Dermis blood vessel endothelial cell (primary cell): ENCODE measurements around the gene SECTM1. TPM values are rescaled to one million over a fixed set of nuclear protein-coding genes. Genes with fewer than 3 reads are reported as not detected.

Experiments used
- DNase-seq: peaks from one replicate; pipeline ENCODE4 v3.0.0; 2010
- total RNA-seq: library from RNA; depleted of rRNA; stranded (reverse); fragments of >200 nt; gene quantifications from 2 replicates; pipeline ENCODE4 v1.2.3, GENCODE V29; 2014

SECTM1 gene
- total RNA-seq, 1 donor from 2014 or later: 3.6 TPM

DNA sequence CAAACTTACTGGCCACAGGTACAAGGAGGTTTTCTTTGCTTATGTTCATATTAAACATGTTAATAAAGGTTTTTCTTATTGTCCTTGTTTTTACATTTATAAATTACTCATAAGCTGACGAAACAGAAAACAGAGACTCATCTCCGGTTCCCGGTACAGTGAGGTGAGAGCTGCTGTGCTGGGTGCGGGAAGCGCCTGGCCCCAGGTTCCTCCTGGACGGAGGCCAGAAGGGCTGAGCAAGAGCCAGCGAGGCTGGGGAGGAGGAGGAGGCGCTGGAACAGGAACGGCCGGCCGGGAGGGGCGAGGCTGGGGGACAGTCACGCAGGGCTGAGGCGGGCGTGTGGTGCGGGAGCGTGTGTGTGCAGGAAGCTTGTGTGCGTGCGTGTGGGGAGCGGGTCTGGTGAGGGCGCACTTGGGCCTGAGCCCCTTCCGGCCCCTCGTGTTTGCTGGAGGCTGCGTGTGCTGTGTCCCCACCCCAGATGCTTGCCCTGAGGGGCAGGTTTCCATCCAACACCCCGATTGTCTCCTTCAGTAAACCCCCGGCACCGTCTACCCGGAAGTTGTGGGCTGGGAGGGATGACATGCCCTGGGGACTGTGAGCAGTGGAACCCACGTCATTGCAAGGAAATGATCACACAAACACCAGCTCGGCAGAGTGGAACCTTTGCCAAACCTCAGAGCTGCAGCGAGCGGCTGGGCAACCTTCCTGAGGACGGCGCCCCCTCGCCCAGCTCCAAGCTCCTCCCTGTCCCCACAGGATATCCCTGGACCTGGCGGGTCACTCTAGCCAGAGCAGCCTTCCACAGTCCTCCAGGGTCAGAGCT lies 35.6 kb downstream of the SECTM1 start:
- peak; percentile 88 for DNase-seq

DNA sequence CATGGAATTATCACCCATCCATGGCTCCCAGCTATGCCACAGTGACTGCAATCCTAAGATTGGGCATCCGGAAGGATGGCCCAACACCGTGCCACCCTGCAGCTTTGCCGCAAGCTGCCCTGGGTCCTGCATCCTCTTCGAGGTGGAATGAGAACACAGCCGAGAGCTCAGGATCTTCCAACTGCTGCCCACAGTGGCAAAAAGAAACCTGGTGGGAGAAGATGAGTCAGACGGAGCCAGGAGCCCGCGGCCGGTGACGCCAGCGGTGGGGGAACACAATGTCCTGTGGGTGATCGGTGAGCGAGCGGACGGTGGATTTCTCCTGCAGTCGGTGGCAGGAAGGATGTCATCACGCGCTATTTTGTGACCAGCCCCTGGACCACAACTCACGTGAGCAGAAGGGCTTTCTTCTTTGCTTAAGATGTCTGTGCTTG lies 36.3 kb downstream of the SECTM1 start:
- peak; percentile 91 for DNase-seq

DNA sequence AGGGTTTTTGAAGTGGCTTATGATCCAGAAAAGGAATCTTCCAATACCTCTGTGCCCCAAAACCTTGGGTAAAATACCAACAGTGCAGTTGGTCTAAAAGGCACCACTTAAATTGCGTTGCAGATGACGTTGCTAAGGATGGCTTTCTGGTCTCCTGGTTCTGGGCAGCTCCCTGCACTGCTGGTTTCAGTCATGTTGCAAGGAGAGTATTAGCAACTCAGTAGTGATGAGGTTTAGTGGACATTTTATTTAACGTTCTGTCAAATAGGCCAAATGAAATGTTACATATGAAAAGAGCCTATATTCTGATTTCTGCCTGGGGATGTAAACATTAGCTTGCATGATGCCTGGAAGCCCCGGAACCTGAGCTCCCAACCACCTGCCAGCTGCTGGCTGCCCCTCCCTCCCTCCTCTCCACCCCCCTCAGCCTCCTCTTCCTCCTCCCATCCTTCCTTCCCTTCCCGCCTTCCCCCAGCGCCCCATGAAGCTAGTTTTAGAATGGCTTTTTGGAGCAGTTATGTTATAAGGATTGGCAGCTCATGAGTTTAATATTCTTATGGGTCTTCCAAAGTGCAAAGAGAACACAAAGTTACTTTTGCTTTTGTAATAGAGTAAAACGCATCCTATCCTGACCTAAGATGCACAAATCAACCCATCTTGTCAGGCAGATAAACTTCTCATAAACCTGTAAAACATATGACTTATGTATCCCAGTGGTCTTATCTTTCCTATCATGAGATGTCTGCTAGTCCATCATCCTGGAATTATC lies 36.9 kb downstream of the SECTM1 start:
- DNase-seq: no peak

DNA sequence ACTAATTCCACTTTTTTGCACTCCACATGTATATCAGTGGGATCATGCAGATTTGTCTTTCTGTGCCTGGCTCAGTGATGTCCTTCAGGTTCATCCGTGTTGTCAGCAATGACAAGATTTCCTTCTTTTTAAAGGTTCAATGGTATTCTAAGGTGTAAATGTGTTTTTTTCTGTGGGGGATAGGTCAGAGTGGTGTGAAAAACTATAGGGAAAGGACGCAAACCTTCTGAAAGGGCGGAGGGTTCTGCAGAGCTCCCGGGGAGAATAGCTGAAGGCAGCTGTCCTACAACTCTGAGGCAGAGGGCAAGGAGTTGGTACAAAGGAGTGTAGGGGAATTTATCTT lies 38.1 kb downstream of the SECTM1 start:
- no peak for DNase-seq

DNA sequence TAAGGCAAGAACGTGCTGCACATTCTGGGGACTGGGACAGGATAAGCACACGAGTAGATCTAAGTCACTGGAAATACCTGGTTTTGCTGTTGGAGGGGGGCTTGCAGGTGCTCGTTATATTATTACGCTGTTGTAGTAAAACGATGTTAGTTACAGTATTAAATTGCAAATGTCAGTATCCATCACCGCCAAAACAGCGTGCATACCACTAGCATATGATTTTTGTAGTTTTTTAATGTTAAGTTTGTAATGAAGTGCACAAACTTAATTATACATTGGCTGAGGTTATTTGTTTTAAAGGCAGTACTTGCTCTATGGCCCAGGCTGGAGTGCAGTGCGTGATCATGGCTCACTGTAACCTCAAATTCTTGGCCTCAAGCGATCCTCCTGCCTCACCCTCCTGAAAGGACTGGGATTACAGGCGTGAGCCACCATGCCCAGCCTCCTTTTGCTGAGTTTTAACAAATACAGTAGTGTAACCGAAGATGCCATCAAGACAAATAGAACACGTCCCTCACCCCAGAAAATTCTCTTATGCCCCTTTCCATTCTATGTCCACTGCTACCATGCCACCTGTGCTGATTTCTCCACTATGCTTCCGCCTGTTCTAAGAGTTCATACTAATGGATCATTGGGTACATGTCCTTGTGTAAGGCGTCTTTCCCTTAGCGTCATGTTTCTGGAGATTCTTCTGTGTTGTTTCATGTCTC lies 39.3 kb downstream of the SECTM1 start:
- peak; percentile 7 for DNase-seq

DNA sequence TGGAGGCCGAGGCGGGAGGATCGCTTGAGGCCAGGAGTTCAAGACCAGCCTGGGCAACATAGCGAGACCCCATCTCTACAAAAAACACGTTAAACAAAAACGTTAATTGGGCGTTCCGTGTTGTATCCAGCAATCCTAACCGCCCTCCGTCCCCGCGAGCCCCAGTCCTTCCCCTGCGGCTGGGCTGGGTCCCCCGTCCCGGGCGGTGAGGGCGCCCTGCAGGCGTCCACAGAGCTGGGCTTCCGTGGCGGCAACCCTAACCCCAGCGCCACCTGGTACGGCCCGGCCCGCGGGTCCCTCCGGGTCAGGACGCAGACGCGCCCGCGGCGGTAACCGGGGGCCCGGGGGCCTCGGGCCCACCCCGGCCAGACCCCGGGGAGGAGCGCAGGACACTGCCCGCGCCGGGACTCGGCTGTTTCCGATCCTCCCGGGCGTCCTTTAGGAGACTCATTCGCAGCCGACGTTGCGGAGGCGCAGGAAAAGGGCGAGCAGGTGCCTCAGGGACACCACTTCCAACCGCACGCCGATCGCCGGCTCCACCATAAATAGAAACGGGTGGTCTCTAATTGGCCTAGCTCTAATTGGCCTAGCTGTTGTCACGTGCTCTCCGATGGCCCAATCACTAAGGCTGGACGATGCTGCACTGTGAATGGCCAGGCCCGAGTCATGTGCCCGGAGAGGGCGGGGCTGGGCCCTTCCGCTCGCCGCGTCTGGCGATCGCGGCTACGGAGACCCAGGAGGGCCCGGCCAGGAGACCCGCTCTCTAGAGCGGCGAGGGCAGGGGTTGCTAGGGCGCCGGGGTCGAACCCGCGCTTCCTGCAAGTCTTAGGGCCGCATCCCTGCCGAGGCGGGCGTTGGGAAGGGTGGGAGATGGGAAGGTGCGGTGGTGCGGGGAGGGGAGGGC lies 41.1 kb downstream of the SECTM1 start:
- peak; percentile 99 for DNase-seq

DNA sequence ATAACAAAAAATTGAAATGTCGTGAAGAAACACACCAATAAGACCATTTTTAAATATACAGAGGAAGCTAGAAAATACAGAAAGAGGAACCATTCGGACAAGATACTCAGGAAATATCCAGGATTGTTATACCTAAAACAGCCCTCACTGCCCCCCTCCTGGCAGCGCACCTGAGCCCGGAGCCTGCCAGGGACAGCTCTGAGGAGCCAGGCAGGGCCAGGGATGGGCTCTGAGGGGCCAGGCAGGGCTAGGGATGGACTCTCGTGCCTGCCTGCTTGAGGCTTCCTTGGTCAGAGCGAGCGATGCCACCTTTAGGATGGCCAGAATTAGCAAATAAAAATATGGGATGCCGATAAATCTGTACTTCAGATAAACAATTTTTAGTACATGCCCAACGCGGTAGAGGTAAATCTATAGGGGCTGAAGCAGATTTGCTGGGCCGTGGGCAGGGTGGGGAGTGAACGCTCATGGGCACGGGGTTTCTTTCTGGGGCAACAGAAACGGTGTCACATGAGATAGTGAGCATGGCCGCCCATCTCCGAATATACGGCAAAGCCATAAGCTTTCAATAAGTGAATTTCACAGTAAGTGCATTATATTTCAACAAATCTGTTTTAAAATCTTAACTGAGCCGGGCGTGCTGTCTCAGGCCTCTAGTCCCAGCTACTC lies 41.9 kb downstream of the SECTM1 start:
- no peak for DNase-seq

DNA sequence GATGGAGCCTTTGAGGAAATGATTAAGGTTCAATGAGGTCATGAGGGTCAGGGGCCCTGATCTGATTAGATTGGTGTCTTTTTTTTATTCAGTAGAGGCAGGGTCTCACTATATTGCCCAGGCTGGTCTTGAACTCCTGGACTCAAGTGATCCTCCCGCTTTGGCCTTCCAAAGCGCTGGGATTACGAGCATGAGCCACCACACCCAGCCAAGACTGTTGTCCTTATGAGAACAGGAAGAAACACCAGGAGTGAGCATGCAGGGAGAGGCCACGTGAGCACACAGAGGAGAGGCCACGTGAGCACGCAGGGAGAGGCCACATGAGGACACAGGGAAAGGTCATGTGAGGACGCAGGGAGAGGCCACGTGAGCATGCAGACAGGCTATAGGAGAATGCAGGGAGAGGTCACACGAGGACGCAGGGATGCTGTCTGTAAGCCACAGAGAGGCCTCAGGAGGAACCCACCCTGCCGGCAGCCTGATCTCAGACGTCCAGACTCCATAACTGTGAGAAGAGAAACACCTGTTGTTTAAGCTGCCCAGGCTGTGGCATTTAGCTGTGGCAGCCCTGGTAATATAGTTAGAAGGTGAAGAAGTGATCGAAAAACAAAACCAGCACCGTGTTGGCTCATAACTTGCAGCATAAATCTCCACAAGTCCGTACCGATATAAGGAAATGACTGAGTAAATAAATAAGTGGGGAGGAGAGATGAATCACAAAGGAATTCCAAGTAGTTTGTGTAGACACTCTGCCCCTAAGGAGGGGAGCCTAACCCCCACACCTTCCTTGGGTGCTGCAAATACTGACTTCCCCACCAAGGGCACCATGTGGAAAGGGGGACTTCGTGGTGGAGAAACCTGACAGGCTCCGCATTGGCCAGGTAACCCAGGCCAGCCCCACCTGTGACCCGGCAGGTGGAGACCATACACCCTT lies 45.4 kb downstream of the SECTM1 start:
- peak; percentile 81 for DNase-seq

DNA sequence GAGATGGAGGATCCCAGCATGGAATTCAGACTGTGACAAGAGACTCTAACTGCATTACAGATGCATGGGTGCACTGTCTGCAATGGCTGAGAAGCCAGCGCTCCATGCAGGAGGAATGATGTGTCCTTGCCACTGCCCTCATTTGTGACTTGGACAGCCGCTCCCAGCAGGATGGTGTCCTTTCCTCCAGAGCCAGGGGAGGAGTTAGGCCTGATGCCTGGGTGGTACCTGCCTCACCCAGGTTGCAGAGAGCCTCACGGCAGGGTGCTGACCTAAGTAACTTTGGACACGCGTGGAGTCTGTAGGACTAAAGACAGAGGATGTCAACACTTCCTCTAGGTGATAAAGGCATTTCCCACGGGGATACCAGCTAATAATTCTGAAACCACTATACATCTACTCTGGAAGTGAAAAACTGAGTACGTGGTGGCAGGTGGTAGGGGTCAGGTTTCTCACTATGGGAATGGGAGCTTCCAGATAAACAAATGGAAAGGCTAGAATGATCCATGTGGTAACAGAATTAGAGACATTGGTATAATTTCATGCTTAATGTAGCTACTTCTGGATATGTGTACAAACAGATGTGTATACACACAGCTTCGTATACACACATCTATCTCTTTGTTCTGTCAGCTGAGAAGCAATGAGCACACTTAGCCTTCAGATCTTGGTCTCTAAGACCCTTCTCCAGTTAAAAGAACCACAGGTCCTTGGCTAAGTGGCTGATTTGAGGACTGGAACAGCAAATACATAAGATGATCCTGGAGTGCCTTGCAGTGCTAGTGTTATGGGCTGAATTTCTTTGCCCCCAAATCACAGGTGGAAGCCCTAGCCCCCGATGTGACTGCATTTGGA lies 46.3 kb downstream of the SECTM1 start:
- DNase-seq: no peak

DNA sequence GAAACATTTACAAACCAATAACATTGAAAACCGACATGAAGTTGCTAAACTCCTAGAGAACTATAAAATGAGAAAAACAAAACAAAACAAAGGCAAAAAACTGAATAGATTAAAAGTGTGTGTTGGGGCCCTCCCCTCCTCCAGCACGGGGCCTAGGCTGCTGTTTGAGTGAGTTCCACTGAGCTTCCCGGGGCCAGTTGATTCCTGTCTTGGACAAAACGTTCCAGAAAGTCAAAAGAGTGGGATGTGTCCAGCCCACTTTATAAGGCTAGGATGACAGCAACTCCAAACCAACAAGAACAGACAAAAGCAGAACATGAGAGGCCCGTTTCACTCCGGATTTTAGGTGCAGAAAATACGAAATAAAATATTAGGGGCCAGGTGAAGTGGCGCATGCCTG lies 48.4 kb downstream of the SECTM1 start:
- DNase-seq: peak; percentile 40

DNA sequence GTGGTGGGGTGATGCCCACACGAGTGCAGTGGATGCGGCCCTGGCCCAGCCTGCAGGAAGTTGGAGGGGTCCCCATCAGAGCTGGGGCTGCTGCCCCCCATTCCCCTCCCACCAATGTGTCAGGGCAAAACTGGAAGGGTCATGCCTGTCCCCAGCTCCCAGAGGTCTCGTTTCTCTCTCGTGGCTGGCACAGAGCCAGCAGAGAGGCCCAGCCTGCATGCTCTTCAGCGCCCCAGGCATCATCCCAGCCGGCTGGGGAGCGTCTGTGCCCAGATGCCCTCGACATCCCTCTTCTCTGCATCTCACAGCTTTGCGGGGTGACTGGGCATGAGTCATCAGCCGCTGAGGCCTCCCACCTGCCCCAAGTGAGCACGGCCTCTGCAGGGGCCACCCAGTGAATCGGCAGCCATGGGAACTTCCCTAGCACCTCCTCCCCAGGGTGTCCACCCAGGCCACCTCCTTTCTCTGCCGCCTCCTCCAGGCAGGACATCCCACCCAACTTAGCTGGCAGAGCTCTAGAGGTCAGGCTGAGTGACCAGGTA lies 50.3 kb downstream of the SECTM1 start:
- peak; percentile 35 for DNase-seq

DNA sequence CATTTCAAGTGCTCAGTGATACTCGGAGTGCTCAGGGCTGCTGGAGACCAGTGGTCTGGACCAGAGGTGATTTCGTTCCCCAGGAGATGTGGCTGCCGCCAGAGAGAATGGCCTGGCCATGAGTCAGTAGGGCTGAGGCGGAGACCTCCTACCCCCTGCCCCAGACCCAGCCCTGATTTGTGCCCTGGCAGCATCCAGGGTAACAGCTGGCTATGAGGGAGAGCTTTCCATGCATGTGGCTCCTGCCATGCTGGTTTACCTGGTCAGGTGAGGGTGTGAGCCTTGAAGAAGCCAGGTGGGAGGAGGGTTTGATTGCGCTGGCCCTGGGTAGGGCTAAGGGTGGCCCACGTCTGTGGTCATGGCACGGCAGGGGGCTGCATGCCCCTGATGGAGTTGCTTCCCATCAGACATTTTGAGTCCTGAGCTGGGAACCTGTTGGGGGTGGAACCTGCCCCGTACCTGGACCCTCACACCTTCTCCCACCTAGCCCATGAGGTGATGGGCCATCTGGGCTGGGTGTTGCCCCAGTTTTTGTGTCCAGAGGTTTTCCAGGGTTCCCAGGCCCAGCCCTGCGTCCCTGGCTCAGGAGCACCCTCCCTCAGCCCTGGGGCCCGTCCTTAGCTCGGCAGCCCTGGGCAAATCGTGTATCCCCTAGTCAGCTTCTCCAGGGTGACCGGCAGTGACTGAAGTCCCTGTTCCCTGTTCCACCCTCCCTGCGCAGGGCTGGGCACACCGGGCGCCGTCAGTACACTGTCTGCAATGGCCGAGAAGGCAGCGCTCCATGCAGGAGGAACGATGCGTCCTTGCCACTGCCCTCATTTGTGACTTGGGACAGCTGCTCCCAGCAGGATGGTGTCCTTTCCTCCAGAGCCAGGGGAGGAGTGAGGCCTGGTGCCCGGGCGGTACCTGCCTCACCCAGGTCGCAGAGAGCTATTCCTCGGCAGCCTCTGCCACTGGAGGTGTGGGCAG lies 51.0 kb downstream of the SECTM1 start:
- DNase-seq: no peak

DNA sequence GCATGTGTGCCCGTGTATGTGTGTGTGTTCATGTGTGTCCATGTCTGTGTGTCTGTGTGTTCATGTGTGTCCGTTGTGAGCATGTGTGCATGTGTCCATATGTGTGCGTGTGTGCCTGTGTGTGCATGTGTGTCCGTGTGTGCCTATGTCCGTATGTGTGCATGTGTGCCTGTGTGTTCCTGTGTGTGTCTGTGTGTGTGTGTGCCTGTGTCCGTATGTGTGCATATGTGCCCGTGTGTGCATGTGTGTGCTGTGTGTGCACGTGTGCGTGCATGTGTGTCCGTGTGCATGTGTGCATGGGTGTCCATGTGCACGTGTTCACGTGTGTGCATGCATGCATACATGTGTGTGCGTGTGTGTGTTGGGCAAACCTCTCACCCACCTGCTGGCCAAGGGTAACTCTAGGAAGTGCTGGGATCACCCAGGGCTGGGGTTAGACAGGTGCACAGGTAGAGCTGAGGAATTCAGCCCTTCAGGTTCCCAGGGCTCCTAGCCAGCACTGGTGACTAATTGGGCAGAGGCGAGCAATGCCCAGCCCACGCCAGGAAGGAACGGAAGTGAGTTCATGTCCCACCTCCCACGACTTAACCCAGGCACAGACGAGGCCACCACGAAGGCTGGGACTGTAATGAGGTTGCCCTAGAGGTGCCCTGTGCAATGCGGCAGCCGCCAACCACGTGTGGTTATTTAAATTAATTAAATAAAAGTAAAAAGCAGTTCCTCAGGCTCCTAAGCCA lies 51.9 kb downstream of the SECTM1 start:
- peak; percentile 62 for DNase-seq

DNA sequence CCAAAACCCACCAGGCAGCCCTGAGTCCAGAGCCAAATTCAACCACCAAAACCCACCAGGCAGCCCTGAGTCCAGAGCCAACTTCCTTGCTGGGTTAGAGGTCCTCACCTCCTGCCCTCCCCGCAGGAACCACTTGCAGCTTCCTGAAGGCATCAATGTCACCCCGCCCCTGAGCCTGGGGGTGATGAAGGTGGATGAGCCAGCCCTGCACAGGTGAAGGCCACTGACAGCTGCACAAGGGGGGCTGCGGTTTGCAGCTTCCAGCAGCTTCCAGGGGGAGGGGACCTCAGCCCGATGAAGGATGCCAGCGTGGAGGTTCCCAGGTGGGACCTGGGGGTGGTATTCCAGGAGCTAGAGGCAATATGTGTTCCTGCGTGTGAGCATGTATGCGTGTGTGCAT lies 52.5 kb downstream of the SECTM1 start:
- DNase-seq: no peak

DNA sequence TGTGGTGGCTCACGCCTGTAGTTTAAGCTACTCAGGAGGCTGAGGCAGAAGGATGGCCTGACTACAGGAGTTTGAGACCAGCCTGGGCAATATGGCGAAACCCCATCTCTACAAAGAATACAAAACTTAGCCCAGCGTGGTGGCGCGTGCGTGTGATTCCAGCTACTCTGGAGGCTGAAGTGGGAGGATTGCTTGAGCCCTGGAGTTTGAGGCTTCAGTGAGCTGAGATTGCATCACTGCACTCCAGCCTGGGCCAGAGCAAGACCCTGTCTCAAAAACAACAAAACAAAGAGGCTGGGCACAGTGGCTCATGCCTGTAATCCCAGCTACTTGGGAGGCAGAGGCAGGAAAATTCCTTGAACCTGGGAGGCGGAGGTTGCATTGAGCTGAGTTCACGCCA lies 53.0 kb downstream of the SECTM1 start:
- no peak for DNase-seq

DNA sequence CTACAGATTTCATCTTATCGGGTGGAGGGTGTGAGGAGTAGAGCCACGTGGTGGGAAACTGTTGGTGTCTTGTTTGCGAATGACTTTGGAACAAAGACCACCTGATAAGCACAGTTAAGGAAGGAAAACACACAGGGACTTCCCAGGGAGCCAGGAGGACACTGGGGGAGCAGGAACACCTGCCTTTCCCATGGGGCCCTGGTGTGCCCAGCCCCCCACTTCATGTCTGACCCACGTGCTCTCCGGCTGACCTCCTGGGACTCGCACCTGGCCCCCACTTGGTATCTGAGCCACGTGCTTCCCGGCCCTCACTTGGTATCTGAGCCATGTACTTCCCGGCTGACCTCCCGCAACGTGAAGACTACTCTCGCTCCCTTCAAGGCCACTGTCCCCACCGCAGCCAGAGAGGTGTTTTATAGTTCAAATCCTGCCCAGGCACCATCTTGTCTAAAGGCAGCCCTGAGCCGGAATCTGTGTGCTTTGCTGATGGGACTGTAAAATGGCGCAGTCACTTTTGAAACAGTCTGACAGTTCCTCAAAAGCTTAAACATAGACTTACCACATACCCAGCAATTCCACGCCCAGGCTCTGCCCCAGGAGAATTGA lies 54.7 kb downstream of the SECTM1 start:
- no peak for DNase-seq

DNA sequence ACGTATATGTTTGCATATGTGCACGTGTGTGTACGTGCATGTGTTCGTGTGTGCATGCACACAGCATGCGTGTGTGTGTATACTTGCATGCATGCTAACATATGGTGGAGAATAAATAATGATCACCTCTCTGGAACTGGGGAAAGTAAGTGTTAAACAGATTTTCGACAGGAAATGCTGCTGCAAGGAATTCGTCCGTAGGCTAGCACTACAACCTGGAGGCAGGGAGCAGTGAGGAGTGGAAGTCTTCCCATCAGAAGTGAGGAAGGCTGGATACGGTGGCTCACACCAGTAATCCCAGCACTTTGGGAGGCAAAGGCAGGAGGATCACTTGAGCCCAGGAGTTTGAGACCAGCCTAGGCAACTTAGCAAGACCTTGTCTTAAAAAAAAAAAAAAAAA lies 55.3 kb downstream of the SECTM1 start:
- no peak for DNase-seq
